Measurements from ENCODE around the gene UNC119B.
A peak's percentile ranks its signal among the peaks of the same experiment; 100 is the strongest.

UNC119B gene

GRCh38 chr12:120688527-120689071 lies 21.7 kb upstream of the UNC119B start:
- DNase-seq = no peak

- no peak for DNase-seq
These were observed 20.7 kb upstream of the UNC119B start for GRCh38 chr12:120689397-120690082.

DNA sequence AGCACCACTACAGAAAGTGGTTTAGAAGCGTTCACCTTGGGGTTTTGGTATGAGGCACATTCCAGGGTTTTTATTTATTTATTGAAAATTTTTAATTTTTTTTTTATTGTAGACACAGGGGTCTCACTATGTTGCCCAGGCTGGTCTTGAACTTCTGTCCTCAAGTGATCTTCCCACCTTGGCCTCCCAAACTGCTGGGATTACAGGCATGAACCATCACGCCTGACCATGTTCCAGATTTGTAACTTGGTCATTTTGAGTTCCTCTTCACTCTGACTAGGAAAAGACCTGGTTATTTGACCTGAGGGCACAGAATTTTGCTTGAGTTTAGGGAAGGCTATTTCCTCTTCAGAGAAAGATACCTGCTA lies 20.2 kb upstream of the UNC119B start:
- DNase-seq = no peak

DNA sequence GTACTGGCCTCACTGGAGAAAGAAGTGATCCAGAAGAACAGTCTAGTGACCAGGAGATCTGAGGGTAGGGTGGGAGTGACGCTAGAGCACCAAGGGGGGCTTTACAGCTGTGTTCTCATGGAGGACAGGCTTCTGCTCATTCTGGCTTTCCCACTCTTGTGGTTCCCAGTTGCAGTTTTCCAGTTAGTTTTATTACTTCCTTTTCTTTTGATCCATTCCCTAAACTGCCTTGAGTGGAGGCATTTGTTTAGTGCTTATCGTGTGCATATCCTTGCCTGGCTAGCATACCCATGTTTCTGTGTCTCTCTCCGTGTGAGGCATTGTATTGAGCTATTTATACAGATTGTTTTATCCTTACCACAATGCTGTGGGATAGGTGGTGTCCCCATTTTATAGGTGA lies 19.3 kb upstream of the UNC119B start:
- DNase-seq = no peak

DNA sequence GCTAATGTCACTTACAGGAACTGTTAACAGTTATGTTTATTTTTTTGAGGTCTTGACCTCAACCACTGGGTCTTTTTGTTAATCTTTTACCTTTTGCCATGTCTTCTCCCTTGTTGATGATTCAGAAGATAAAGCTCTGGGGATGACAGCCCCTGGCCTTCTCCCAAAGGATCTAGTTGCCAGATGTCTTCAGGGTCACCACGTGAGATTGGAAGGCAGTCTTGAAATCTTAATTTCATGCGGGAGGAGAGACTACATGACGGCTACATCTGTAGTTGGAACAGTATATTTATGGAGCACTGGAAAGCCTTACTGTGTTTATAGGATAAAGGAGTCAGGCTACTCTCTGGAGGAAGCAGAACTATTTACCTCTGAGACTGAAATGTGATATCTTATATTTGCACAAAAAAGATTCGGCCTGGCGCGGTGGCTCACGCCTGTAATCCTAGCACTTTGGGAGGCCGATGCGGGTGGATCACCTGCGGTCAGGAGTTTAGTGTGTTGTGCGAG lies 17.7 kb upstream of the UNC119B start:
- no peak for DNase-seq

DNA sequence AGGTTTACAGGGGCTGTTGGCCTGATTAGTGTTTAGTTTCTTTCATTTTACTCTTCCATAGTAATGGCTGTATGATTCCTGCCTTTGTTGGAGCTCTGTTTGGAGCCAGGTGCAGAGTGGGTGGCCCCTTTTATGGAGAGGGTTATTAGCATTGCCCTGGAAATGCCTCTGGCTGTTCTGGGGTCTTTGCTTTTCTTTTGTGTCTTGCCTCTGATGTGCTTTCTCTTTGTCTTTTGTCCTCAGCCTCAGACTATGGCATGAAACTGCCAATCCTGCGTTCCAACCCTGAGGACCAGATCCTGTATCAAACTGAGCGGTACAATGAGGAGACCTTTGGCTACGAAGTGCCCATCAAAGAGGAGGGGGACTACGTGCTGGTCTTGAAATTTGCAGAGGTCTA lies 16.4 kb upstream of the UNC119B start:
- no peak for DNase-seq

- no peak for DNase-seq
These were observed 13.6 kb upstream of the UNC119B start for GRCh38 chr12:120696626-120697025.

GRCh38 chr12:120697344-120697743 lies 12.9 kb upstream of the UNC119B start:
- DNase-seq = no peak

DNA sequence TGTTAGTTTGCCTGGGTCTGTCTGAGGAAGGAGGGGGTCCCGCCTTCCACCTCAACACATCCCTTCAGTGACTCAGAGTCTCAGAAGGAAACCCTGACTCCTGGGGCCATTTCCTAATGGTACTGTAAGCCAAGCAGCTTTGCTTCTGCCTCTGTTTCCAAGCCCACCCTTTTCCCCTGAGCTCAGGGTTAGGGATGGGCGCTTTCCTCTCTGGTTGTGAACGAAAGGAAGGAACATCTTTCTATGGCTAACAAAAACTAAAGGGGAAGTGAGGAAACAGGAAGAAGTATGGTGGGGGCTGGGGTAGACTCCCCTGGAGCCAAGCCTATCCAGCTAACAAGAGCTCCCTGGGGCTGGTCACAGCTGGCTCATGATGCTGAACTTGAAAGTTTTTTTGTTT lies 11.6 kb upstream of the UNC119B start:
- DNase-seq = no peak

DNA sequence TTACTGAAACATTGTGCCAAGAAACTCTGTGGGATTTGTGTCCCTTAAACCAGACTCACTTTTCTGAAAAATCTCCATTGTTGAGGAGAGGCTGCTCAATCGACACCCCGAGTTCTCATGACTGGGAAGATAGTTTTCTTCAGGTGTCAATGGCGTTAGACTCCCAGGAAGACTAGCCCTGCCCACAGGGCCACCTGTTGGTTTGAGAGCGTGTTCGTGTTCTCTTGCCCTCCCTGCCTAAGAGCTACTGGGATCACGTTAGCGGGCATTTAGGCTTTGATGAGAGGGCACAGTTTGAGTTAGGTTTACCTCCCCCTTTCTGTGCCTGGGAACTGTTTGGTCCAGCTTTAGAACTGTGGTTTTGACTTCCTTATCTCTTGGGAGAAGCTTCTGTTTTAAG lies 10.7 kb upstream of the UNC119B start:
- DNase-seq = no peak

GRCh38 chr12:120700886-120701285 lies 9.4 kb upstream of the UNC119B start:
- DNase-seq = no peak

GRCh38 chr12:120702637-120703036 lies 7.6 kb upstream of the UNC119B start:
- DNase-seq = no peak

DNA sequence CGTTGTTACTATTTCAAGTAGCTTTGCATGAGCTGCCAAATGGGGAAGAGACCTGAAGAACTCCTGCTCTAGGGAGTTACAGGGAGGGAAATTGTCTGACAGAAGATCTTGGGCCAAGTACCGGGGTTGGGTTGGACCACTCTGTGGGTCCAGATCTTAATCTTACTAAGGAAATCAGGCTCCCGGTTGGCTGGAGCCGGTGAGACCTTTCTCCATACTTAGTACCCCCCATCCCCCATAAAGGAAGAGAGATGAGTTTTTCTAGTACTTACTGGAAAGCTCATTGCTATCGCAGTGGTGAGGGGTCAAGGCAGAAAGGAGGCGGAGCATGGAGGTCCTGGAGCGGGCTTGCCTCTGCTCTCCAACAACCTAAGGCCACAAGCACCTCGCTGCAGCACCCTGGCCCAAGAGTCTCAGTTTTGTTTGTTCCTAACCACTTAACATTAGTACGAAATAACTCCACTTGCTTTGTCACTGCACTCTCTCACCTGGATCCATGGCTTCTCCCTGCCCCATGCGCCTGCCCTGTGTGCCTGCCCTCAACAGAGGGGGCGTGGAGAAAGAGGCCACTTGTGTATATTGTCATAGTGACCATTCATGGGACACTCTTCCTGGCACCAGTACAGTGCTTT lies 6.8 kb upstream of the UNC119B start:
- DNase-seq = no peak

DNA sequence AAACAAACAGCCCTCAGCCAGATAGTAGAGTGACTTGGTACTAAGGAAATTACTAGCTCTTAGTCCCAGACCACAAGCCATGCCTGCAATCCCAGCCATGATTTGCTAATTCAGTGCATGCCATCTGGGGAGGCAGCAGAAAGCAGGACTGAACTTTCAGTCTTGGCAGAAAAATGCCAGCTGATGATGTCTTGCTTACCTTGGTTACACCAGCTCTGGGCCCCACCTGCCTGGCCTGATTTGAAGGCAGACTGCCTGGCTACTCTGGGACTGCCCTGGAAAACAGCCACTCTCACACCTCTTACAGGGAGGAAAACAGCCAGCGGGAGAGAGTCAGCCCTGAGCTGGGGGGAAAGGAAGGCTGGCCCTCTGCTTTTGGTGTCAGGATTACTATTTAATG lies 4.6 kb upstream of the UNC119B start:
- no peak for DNase-seq

DNA sequence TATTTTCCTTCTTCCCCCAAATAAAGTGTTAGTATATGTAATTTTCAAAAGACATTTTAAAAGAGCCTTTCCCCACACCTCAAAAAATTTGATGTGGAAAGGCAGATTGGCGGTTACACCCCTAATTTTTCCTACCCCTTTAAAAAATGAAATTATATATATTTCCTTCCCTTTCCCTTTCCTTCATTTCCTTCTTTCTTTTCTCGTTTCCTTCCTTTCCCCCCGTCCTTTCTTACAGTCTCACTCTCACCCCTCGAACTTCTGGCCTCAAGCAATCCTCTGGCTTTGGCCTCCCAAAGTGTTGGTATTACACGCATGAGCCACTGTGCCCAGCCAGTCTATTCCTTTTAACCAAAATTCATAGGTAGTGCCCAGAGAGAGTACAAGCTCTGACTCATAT lies 4.2 kb upstream of the UNC119B start:
- DNase-seq = no peak

DNA sequence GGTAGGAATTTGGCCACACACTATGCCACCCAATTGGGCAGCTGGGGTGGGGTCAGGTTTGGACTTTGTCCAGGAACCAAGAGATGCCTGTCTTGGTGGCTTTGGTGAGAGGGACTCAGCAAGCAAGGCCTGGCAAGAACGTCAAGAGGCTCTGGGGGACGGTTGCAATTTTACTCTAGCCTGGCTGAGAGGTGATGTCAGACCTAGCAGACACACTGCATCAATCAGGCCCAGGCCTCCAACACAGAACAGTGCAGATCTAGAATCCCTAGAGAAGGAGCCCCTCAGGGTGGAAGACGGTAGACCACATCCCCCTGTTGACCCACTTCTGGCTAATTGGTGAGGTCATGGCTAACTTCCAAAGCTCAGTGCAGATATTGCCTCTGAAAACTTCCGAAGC lies 1.6 kb upstream of the UNC119B start:
- DNase-seq = no peak

DNA sequence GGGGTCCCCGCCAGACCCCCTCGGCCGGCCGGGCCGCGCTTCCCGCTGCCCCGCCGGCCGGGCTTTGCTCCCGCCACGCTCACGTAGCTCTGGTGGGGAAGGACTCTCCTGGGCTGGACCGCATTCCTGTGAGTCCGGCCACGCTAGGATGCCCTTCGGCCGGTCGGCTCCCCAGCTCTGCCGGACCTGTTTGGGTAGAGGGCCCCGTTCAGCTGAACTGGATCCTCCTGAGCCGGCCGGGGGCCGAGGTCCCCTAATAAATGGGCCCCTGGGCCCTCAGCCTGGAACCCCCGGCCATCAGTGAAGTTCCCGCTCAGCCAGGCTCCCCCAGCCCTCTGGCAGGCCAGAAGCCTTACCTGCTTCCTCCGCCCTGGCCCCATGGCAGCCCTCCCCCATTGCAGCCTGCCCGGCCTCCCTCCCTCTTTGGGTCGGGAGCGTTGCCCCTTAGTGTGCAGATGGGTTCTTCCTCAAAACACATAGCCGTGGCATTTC lies 593 bp downstream of the UNC119B start:
- DNase-seq = no peak

- DNase-seq = peak; percentile 25
These were observed 1.2 kb downstream of the UNC119B start for GRCh38 chr12:120711411-120711810.

DNA sequence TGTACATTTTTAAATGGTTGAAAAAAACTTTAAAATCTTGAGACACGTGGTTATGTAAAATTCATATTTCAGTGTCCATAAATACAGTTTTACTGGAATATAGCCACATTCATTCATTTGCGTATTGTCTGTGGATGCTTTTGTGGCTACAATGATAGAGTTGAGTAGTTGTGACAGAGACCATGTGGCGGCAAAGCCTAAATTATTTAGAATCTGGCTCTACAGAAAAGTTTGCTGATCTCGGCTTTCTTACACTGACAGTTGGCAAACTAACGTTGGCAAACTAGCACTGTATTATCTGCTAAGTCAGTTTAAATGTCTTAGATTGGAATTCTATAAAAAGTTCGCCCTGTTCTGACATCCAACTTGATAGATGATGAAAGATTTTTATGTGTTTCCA lies 2.4 kb downstream of the UNC119B start:
- no peak for DNase-seq

- DNase-seq = peak; percentile 78
These were observed 3.7 kb downstream of the UNC119B start for GRCh38 chr12:120713861-120714482.

DNA sequence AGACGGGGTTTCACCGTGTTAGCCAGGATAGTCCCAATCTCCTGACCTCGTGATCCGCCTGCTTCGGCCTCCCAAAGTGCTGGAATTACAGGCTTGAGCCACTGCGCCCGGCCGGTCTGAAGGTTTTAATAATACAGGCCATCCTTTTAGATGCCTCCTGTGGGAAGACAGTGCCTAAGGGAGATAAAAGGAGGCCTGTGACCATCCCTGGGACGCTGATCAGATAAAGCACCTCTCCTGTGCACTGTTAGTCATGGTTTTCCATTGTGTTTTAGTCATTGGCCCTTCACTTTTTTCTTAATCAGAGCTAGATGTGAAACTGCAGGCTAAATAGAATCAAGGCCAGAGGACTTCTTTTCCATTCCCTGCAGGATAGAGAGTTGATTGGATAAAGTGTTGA lies 7.8 kb downstream of the UNC119B start:
- no peak for DNase-seq

GRCh38 chr12:120719072-120719471 lies 8.8 kb downstream of the UNC119B start:
- DNase-seq = no peak

GRCh38 chr12:120719496-120720233 lies 9.4 kb downstream of the UNC119B start:
- DNase-seq = no peak
